Gastrocnemius medialis (tissue), 4 donors: ENCODE data around the gene TXNIP.

Experiments used
- POLR2A ChIP-seq, 2 donors: fragments of 450-650 bp; IDR thresholded peaks; one replicate each; pipeline ENCODE4 v1.6.1; 2017; ENCODE audit warnings: antibody characterized with exemption in 2 of 2, mild to moderate bottlenecking in 2 of 2, moderate library complexity in 2 of 2
- TF ChIP-seq, protein P1 (sequence below), 5 experiments: fragments of 450-650 bp in 3 of 5; fragments of 200-600 bp in 2 of 5; sonication (generic) in 2 of 5; IDR thresholded peaks in 4 of 5; conservative IDR thresholded peaks in 1 of 5; 1 replicate in 4 of 5; 2 replicates in 1 of 5; pipeline ENCODE4 v1.5.1; 2016 to 2019; ENCODE audit warnings: antibody characterized with exemption in 5 of 5, mild to moderate bottlenecking in 3 of 5, moderate library complexity in 3 of 5

DNA sequence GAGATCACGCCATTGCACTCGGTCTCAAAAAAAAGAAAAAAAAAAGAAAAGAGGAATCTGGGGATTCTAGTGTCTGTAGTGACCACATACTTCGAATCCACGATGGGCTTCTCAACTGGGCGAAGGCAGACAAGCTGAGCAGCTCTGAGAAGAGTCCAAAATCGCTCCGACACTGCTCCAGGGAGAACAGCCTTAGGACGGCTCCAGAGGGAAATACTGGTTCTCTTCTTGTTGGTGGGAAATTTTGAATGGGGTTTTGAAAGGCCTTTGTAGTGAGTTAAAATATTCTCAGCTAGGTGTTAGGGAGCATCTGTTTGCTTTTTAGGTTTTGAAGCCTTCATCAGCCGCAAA is 43.4 kb upstream of the TXNIP start:
- TF ChIP-seq, protein P1, sequence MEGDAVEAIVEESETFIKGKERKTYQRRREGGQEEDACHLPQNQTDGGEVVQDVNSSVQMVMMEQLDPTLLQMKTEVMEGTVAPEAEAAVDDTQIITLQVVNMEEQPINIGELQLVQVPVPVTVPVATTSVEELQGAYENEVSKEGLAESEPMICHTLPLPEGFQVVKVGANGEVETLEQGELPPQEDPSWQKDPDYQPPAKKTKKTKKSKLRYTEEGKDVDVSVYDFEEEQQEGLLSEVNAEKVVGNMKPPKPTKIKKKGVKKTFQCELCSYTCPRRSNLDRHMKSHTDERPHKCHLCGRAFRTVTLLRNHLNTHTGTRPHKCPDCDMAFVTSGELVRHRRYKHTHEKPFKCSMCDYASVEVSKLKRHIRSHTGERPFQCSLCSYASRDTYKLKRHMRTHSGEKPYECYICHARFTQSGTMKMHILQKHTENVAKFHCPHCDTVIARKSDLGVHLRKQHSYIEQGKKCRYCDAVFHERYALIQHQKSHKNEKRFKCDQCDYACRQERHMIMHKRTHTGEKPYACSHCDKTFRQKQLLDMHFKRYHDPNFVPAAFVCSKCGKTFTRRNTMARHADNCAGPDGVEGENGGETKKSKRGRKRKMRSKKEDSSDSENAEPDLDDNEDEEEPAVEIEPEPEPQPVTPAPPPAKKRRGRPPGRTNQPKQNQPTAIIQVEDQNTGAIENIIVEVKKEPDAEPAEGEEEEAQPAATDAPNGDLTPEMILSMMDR (IDR thresholded peaks at IDR 0.05 in 4 of 5, conservative IDR thresholded peaks at IDR 0.05 in 1 of 5) = no peak
- TF ChIP-seq POLR2A (IDR thresholded peaks at IDR 0.05) = no peak
